Uterus (tissue), 4 donors: ENCODE results near the gene SBF2. TPM values are rescaled to one million over a fixed set of nuclear protein-coding genes. Genes with fewer than 3 reads are reported as not detected.
A peak's percentile ranks its signal among the peaks of the same experiment; 100 is the strongest.

Source experiments
- DNase-seq, 2 donors: peaks; one replicate each; pipeline ENCODE4 v3.0.0-alpha.2; 2019 to 2020
- H3K27ac ChIP-seq, 2 donors: fragments of 200-600 bp; sonication (generic); 1 replicate in 1 of 2; 2 replicates in 1 of 2; pipeline ENCODE4 v1.5.1; 2016 to 2018
- H3K27me3 ChIP-seq, 2 donors: fragments of 200-600 bp; sonication (generic); one replicate each; pipeline ENCODE4 v1.5.1; 2018 to 2019; ENCODE audit warnings: control low read depth in 1 of 2
- H3K36me3 ChIP-seq, 2 donors: fragments of 200-600 bp; sonication (generic); one replicate each; pipeline ENCODE4 v1.5.1; 2019; ENCODE audit warnings: control low read depth in 1 of 2
- H3K4me1 ChIP-seq, 2 donors: fragments of 200-600 bp; sonication (generic); one replicate each; pipeline ENCODE4 v1.5.1; 2018 to 2019; ENCODE audit warnings: control low read depth in 1 of 2
- H3K4me3 ChIP-seq, 2 donors: fragments of 200-600 bp; sonication (generic); 1 replicate in 1 of 2; 2 replicates in 1 of 2; pipeline ENCODE4 v1.5.1; 2018 to 2019; ENCODE audit warnings: mild to moderate bottlenecking in 1 of 2
- H3K9me3 ChIP-seq, 2 donors: fragments of 200-600 bp; sonication (generic); one replicate each; pipeline ENCODE4 v1.5.1; 2019; ENCODE audit warnings: control low read depth in 1 of 2
- POLR2A ChIP-seq, 2 donors: fragments of 450-650 bp; IDR thresholded peaks; one replicate each; pipeline ENCODE4 v1.6.1; 2016; ENCODE audit warnings: antibody characterized with exemption in 2 of 2, mild to moderate bottlenecking in 1 of 2, moderate library complexity in 1 of 2
- intact Hi-C: fragments of 100-400 bp; cut with DNase I; formaldehyde crosslinking; loops from one replicate; pipeline ENCODE4 v1.15.1; 2023; ENCODE audit warnings: low total_unique reads
- total RNA-seq, 4 donors: library from RNA; depleted of rRNA in 3 of 4; stranded (reverse); fragments of >200 nt in 3 of 4; gene quantifications; one replicate each; pipeline versions ENCODE4 v1.1.0 to v1.2.4, GENCODE V29; 2014 to 2023
- TF ChIP-seq, protein P1 (sequence below), 4 experiments: fragments of 200-600 bp in 2 of 4; fragments of 450-650 bp in 2 of 4; sonication (generic) in 2 of 4; IDR thresholded peaks; one replicate each; pipeline ENCODE4 v1.5.1; 2016 to 2019; ENCODE audit warnings: antibody characterized with exemption in 4 of 4, mild to moderate bottlenecking in 2 of 4, moderate library complexity in 1 of 4
- donor health status: DM: yes; HTN: yes; CAD: no.

Gene SBF2
- total RNA-seq, 4 donors from 2014 or later: 45.0 to 202 (median 98.0) TPM

DNA sequence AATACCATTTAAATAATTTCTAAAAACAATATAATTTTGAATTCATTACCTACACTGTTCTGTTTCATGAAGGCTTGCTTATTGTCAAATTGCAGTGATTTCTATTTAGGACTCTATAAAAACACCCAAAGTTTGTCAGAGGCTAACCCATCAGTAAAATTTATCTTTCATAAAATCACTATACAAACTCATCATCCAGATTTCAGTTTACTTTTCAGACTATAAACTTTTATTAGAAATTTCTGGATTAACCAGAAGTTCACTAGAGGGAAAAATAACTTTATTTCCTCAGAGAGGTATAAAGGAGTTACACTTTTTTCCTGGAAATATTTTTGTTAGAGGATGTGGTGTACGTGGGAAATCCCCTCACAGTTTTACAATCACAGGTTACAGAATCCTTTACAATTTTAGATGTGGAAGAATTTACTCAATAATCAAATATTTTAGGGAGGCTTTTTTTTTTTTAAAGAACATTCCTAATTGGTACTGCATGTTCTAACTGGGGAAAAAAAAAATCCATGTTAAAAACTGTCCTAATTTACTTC is 453.5 kb downstream of the SBF2 start:
- Histone ChIP-seq H3K36me3 (no peaks in the 10 kb centered on the region), H3K9me3 (no peaks in the 10 kb centered on the region), H3K27me3 (no peaks in the 10 kb centered on the region), H3K27ac (peak overlapping the region in 1 of 2 donors; percentile 55), H3K4me1 (no peaks in the 10 kb centered on the region), H3K4me3 (no peak overlapping the region)
- intact Hi-C loops: no loop called here
- no peak for DNase-seq
- TF ChIP-seq, protein P1, sequence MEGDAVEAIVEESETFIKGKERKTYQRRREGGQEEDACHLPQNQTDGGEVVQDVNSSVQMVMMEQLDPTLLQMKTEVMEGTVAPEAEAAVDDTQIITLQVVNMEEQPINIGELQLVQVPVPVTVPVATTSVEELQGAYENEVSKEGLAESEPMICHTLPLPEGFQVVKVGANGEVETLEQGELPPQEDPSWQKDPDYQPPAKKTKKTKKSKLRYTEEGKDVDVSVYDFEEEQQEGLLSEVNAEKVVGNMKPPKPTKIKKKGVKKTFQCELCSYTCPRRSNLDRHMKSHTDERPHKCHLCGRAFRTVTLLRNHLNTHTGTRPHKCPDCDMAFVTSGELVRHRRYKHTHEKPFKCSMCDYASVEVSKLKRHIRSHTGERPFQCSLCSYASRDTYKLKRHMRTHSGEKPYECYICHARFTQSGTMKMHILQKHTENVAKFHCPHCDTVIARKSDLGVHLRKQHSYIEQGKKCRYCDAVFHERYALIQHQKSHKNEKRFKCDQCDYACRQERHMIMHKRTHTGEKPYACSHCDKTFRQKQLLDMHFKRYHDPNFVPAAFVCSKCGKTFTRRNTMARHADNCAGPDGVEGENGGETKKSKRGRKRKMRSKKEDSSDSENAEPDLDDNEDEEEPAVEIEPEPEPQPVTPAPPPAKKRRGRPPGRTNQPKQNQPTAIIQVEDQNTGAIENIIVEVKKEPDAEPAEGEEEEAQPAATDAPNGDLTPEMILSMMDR (IDR thresholded peaks at IDR 0.05): no peak
- no peak for TF ChIP-seq POLR2A (IDR thresholded peaks at IDR 0.05)

DNA sequence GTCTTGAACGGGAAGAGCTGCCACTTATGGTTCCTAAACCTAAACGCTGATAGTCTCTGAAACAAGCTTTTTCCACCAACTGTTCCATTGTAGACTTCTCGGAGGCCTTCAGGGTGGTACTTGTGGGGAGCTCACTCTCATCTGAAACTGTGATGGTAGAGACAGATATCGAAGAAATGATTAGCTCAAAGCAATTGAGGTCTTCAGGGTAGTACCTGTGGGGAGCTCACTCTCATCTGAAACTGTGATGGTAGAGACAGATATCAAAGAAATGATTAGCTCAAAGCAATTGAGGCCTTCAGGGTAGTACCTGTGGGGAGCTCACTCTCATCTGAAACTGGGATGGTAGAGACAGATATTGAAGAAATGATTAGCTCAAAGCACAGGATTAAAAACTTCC is 454.5 kb downstream of the SBF2 start:
- no peak for DNase-seq
- Histone ChIP-seq H3K4me1 (no peaks in the 10 kb centered on the region), H3K27me3 (no peaks in the 10 kb centered on the region), H3K36me3 (no peaks in the 10 kb centered on the region), H3K27ac (peak overlapping the region in 1 of 2 donors; percentile 55), H3K9me3 (no peaks in the 10 kb centered on the region), H3K4me3 (no peak overlapping the region)
- intact Hi-C loops: no loop called here
- TF ChIP-seq POLR2A (IDR thresholded peaks at IDR 0.05): no peak
- TF ChIP-seq, protein P1 (IDR thresholded peaks at IDR 0.05): no peak

DNA sequence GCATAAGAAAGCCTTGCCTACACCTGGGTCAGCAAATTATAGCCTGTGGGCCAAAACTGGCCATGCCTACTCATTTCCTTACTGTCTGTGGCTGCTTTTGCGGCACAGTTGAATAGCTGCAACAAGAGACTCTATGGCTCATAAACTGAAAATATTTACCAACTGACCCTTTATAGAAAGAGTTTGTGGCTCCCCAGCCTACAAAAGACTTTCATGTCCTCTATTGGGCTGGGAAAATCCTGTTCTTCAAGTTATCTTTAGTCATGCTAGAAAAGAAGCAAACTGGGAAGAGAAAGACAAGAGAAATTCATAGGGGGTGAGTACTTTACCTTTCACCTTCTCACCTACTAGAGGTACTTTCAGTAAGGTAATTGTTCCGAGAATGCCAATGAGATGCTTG is 455.1 kb downstream of the SBF2 start:
- Histone ChIP-seq H3K36me3 (no peaks in the 10 kb centered on the region), H3K4me3 (no peak overlapping the region), H3K27me3 (no peaks in the 10 kb centered on the region), H3K27ac (peak overlapping the region in 1 of 2 donors; percentile 8), H3K9me3 (no peaks in the 10 kb centered on the region), H3K4me1 (no peaks in the 10 kb centered on the region)
- intact Hi-C loops: no loop called here
- TF ChIP-seq POLR2A (IDR thresholded peaks at IDR 0.05): no peak
- TF ChIP-seq, protein P1 (IDR thresholded peaks at IDR 0.05): no peak
- no peak for DNase-seq

DNA sequence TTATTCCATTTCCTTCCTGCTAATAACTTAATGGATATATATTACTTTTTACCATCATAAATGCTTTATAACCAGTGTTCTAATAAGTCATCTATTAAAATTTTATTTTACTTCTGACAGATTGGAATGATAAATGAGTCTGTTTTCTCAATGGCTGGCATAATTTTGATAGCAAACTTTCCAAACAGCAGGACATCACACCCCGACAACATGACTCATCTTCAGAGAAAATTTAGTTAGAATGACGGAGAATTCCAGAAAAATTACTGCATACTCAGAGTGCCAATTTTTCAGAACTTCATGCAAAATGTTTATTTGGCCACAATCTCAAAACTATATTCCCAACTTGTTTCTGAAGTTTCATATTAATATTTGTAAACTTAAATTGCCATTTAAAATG is 455.8 kb downstream of the SBF2 start:
- H3K4me1 ChIP-seq: no peaks in the 10 kb centered on the region
- H3K27ac ChIP-seq: peak overlapping the region in 1 of 2 donors; percentile 8
- H3K27me3 ChIP-seq: no peaks in the 10 kb centered on the region
- H3K9me3 ChIP-seq: no peaks in the 10 kb centered on the region
- no peak for DNase-seq
- H3K4me3 ChIP-seq: no peak overlapping the region
- intact Hi-C loops: no loop called here
- TF ChIP-seq, protein P1 (IDR thresholded peaks at IDR 0.05): no peak
- no peak for TF ChIP-seq POLR2A (IDR thresholded peaks at IDR 0.05)
- H3K36me3 ChIP-seq: no peaks in the 10 kb centered on the region

DNA sequence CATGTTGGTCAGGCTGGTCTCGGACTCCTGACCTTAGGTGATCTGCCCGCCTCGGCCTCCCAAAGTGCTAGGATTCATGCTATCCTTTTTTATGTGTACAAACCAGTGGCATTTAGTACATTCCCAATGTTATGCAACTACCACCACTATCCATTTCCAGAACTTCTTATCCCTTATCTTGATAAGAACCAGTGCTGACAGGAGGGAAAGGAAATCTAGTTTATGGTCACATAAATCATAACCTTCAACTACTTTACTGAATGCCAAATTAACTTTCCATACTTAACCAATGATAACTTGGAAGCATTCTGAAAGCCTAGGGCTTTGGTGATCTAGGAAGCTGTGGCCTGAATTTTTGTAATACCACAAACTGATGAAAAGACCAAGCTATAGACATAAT is 459.7 kb downstream of the SBF2 start:
- H3K9me3 ChIP-seq: no peaks in the 10 kb centered on the region
- intact Hi-C loops: no loop called here
- H3K27me3 ChIP-seq: no peaks in the 10 kb centered on the region
- no peak for TF ChIP-seq POLR2A (IDR thresholded peaks at IDR 0.05)
- TF ChIP-seq, protein P1 (IDR thresholded peaks at IDR 0.05): no peak
- H3K36me3 ChIP-seq: no peaks in the 10 kb centered on the region
- H3K4me1 ChIP-seq: no peaks in the 10 kb centered on the region
- DNase-seq: no peak
- no peak overlapping the region for H3K4me3 ChIP-seq
- H3K27ac ChIP-seq: no peak overlapping the region
